COR-L47 (cell line): ENCODE data around the gene ECT2L.
"Not testable (repeated sequence)": the region's sequence is repeated elsewhere in the genome, so short reads cannot be mapped to it uniquely, and the experiment has no call there.

Experiments used
- DNase-seq: peaks from one replicate; lab custom pipeline; 2025; lab: John Stamatoyannopoulos, UW

The ECT2L gene

DNA sequence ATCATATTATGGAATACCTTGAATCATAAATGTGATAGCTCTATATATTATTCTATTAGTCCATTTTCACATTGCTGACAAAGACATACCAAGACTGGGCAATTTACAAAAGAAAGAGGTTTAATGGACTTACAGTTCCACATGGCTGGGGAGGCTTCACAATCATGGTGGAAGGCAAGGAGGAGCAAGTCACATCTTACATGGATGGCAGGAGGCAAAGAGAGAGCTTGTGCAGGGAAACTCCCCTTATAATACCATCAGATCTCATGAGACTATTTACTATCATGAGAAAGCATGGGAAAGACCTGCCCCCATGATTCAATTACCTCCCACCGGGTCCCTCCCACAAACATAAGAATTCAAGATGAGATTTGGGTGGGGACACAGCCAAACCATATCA, 141.0 kb downstream of the ECT2L start:
- not testable (repeated sequence) for DNase-seq

DNA sequence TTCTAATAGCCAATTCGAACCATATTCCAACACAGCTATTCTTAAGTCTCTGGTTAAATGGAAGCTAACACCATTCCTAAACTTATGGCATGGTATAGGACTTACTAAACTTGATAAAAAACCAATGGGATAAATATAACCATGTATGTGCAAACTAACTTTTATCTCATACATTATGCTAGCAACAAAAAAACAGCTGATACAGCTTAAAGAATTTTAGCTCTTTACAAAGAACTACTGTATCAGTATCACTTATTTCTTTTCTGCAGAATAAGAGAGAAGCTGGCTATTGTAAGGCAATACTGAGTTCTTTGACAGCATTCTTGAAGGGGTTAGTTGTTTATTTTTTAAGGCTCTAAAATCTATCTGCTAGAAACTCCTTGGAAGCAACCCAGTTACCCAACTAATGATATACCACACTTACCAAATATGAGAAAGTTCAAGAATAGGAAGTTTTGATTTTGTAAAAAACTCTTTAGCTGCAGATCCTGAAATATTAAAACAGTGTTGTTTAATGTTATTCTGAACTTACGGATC, 147.3 kb downstream of the ECT2L start:
- DNase-seq: no peak

DNA sequence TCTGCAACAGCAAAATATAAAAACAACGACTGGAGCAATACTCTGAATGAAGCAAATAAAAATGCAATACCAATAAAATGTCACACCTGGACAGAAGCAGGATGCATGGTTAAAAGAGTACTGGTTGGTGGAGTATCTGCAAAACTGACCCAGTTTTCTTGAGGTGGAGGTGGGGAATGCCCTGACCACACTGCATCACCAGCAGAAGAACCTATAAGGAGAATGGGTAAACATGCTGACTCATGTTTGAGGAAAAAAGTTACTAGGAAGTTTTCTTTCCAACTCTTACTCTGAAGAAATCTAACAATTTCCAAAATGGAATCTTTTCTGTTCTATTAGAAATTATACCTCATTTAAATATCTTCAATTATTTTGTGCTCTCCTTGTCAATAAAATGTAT, 148.5 kb downstream of the ECT2L start:
- DNase-seq: no peak

DNA sequence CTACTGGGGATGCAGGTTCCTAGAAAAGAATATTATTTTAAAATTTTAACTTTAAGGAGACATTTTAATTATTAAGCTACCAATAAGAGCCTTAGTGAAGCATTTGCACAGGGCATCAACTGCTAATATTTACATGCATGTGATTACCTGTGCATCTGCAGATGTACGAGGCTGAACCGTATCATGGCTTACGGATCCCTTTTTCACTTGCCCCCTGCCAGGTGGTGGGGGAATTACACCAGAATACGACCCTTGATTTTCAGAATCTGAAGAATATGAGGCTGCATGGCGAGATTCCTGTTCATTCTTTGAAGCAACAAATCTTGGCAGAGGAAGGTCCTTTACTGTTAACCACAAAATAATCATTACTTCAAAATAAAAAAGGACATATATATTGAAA, 149.5 kb downstream of the ECT2L start:
- no peak for DNase-seq

DNA sequence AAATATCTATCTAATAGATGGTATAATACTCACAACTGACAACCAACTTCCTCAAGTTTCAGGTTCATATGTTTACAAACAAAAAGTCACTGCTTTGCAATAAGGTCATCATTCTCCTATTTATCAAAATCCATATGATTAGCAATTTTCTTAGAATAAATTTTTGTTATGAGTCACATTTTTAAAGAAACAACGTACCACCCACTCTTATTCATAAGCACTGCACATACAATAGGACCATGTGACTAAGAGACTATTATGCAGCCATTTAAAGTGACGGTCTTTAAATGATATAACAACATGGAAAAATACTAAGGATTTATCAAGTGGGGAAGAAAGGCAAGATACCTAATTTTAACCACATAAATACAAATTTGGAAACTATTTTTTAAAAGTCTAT, 152.1 kb downstream of the ECT2L start:
- DNase-seq: no peak

DNA sequence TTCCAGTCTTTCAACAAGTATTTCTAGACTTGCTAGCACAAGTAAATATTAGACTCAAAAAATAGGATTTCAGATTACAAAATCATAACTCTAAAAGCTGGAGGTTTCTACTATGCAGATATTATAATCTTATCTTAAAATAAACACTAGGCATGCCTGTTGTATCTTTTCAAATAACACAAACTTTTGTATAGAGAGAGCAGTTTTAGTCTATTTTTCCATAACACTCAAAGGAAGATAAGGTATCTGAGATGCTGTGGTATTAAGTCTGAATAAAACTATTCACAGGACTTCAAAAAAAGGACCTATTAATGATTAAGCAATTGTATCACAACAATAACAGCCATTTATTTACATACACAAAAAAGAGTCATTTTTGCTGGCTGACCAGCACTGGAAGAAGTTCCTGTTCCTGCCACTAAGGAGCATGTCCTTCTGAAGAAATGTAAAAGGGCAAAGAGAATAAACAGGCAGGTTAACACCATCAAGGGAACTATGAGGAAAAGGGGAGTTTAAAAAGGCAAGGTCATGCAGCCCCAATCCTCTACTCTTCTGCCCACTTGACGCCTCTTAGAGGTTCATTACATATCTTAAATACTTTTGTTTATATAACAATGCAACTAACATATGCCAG, 152.8 kb downstream of the ECT2L start:
- DNase-seq: no peak

DNA sequence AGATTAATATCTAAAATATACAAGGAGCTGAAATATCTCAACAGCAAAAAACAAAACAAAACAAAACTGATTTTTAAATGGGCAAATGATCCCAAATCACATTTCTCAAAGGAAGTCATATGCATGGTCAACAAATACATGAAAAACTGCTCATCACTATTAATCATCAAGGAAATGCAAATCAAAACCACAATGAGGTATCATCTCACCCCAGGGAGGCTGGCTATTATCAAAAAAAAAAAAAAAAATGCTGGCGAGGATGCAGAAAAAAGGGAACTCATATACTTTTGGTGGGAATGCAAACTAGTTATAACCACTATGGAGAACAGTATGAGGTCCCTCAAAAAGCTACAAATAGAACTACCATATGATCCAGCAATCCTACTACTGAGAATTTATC, 157.6 kb downstream of the ECT2L start:
- no peak for DNase-seq
